Endothelial cell of umbilical vein (primary cell): Measurements from ENCODE around the gene COL6A2. TPM values are rescaled to one million over a fixed set of nuclear protein-coding genes. Genes with fewer than 3 reads are reported as not detected.

Experiments
- BruUV-seq: library from RNA; stranded (reverse); fragments of 400-500 nt; replicated peaks from 2 replicates; lab custom pipeline; 2021; lab: Mats Ljungman, UMichigan
- CTCF ChIA-PET: fragments of 300-600, 350-600 bp; sonication (Branson Sonifier 250); formaldehyde crosslinking; loops from one replicate; lab custom pipeline; 2021; ENCODE audit warnings: antibody characterized with exemption, inconsistent platforms; lab: Charles Lee
- POLR2A ChIA-PET: fragments of 300-600, 350-600 bp; sonication (Branson Sonifier 250); formaldehyde crosslinking; loops from one replicate; lab custom pipeline; 2021; ENCODE audit warnings: antibody characterized with exemption, inconsistent platforms; lab: Charles Lee
- DNase-seq: peaks from one replicate; pipeline ENCODE4 v3.0.0-alpha.2; 2011; ENCODE audit warnings: low read depth, low spot score
- FAIRE-seq: peaks from 2 replicates; lab custom pipeline; 2011; peaks lifted over from hg19 to GRCh38; lab: Jason Lieb, UNC
- H2AFZ ChIP-seq: 2 replicates; pipeline ENCODE4 v1.6.0; 2012; ENCODE audit warnings: low read depth, low read length, control low read depth, inconsistent platforms
- H3K27ac ChIP-seq: 2 replicates; pipeline ENCODE4 v1.5.1; 2011; ENCODE audit warnings: low read depth, mild to moderate bottlenecking, control low read depth, low read length, moderate library complexity; ENCODE audit not compliant: insufficient read depth
- H3K27me3 ChIP-seq, 2 experiments: 2 replicates each; pipeline versions ENCODE4 v1.6.0 to v1.6.1; 2011; ENCODE audit warnings: low read length in 2 of 2, mixed read lengths in 1 of 2; ENCODE audit not compliant: control insufficient read depth in 2 of 2, insufficient read depth in 2 of 2
- H3K36me3 ChIP-seq, 2 experiments: 2 replicates in 1 of 2; 3 replicates in 1 of 2; pipeline ENCODE4 v1.5.1; 2011; ENCODE audit warnings: low read length in 2 of 2, mild to moderate bottlenecking in 1 of 2, moderate library complexity in 1 of 2; ENCODE audit not compliant: control insufficient read depth in 2 of 2, insufficient read depth in 2 of 2; ENCODE audit errors: extremely low read depth in 1 of 2
- H3K4me1 ChIP-seq: 3 replicates; pipeline ENCODE4 v1.5.1; 2011; ENCODE audit warnings: mild to moderate bottlenecking, low read length; ENCODE audit not compliant: control insufficient read depth, insufficient read depth; ENCODE audit errors: extremely low read depth
- H3K4me2 ChIP-seq: 2 replicates; pipeline ENCODE4 v1.6.1; 2011; ENCODE audit warnings: low read length, control low read depth, mixed read lengths; ENCODE audit not compliant: insufficient read depth
- H3K4me3 ChIP-seq, 3 experiments: fragments of 200-600 bp in 1 of 3; sonication (generic), shearing (Covaris generic) in 1 of 3; replicated peaks in 1 of 3; 2 replicates each; pipeline ENCODE4 v1.5.1; 2011 to 2016; ENCODE audit warnings: control low read depth in 3 of 3, low read length in 3 of 3, mild to moderate bottlenecking in 2 of 3, inconsistent platforms in 1 of 3, low read depth in 1 of 3, moderate library complexity in 1 of 3; ENCODE audit not compliant: insufficient read depth in 1 of 3
- H3K79me2 ChIP-seq: 2 replicates; pipeline ENCODE4 v1.6.0; 2012; ENCODE audit warnings: low read length, inconsistent platforms; ENCODE audit not compliant: control insufficient read depth, insufficient read depth
- H3K9ac ChIP-seq: replicated peaks from 2 replicates; pipeline ENCODE3; 2011; ENCODE audit warnings: low read length, control low read depth; ENCODE audit not compliant: insufficient read depth; ENCODE audit errors: extremely low read depth
- H3K9me1 ChIP-seq: replicated peaks from 3 replicates; pipeline ENCODE4 v1.6.0; 2011; ENCODE audit warnings: mild to moderate bottlenecking, low read length; ENCODE audit not compliant: control insufficient read depth, insufficient read depth; ENCODE audit errors: extremely low read depth
- H3K9me3 ChIP-seq: replicated peaks from 2 replicates; pipeline ENCODE4 v1.5.1; 2012; ENCODE audit warnings: low read length, inconsistent platforms; ENCODE audit not compliant: control insufficient read depth, insufficient read depth
- H4K20me1 ChIP-seq: replicated peaks from 2 replicates; pipeline ENCODE3; 2011; ENCODE audit warnings: mild to moderate bottlenecking, low read length; ENCODE audit not compliant: control insufficient read depth, insufficient read depth; ENCODE audit errors: extremely low read depth
- EZH2 ChIP-seq: IDR thresholded peaks from 2 replicates; pipeline ENCODE4 v1.6.1; 2012; ENCODE audit warnings: borderline replicate concordance, low read depth, mild to moderate bottlenecking, moderate library complexity, low read length, inconsistent platforms; ENCODE audit not compliant: severe bottlenecking
- FOS ChIP-seq: IDR thresholded peaks from 2 replicates; pipeline ENCODE4 v1.6.1; 2011; ENCODE audit warnings: mild to moderate bottlenecking, low read length, moderate library complexity, borderline replicate concordance; ENCODE audit not compliant: insufficient read depth
- GATA2 ChIP-seq: IDR thresholded peaks from 2 replicates; pipeline ENCODE4 v1.7.0; 2011; ENCODE audit warnings: low read depth, mild to moderate bottlenecking, moderate library complexity, mixed read lengths, low read length; ENCODE audit not compliant: insufficient read length, insufficient read depth
- JUN ChIP-seq: IDR thresholded peaks from 2 replicates; pipeline ENCODE4 v1.6.1; 2011; ENCODE audit warnings: borderline replicate concordance, low read depth; ENCODE audit not compliant: insufficient read length, insufficient read depth
- MAX ChIP-seq: IDR thresholded peaks from 2 replicates; pipeline ENCODE4 v1.6.1; 2011; ENCODE audit not compliant: insufficient read depth, insufficient read length
- MYC ChIP-seq: IDR thresholded peaks from one replicate; pipeline ENCODE4 v1.6.1; 2011; ENCODE audit warnings: mild to moderate bottlenecking, low read depth, low read length
- POLR2A ChIP-seq: IDR thresholded peaks from 2 replicates; pipeline ENCODE4 v1.6.1; 2012; ENCODE audit warnings: low read depth, mild to moderate bottlenecking, control low read depth, low read length
- POLR2AphosphoS5 ChIP-seq: IDR thresholded peaks from 2 replicates; pipeline ENCODE4 v1.6.1; 2012; ENCODE audit warnings: low read depth, mild to moderate bottlenecking, control low read depth, low read length, moderate library complexity; ENCODE audit not compliant: insufficient read depth
- dilution Hi-C: fragments of 300-500 bp; cut with MboI; formaldehyde crosslinking; loops from one replicate; pipeline ENCODE4 v1.15.0; 2019; ENCODE audit warnings: low sequenced_read_pairs; ENCODE audit not compliant: extremely low pct_ligation_motif_present
- intact Hi-C: fragments of 100-400 bp; cut with micrococcal nuclease; formaldehyde crosslinking; loops from one replicate; pipeline ENCODE4 v1.10.0; 2022
- polyA plus RNA-seq, 4 experiments: library from polyadenylated mRNA; depleted of rRNA in 3 of 4; stranded (reverse) in 3 of 4; unstranded in 1 of 4; fragments of >200 nt; gene quantifications; 2 replicates each; pipeline versions ENCODE4 v1.2.1 to v1.2.3, GENCODE V29; 2011 to 2012; ENCODE audit warnings: missing spikeins in 1 of 4
- total RNA-seq: library from RNA; stranded (reverse); gene quantifications from 2 replicates; pipeline ENCODE4 v1.2.3, GENCODE V29; 2021
- TF ChIP-seq, protein P1 (sequence below), 2 donors: IDR thresholded peaks; 1 replicate in 1 of 2; 2 replicates in 1 of 2; pipeline ENCODE4 v1.5.1; 2011; ENCODE audit warnings: low read length in 2 of 2, mild to moderate bottlenecking in 2 of 2, moderate library complexity in 2 of 2, control low read depth in 1 of 2, inconsistent platforms in 1 of 2, low read depth in 1 of 2; ENCODE audit not compliant: insufficient read depth in 1 of 2; ENCODE audit errors: extremely low read depth in 1 of 2

COL6A2 gene
- total and polyA plus RNA-seq, 2 donors (not counting 3 experiments of a cell fraction or from before 2014, with no cell fraction given), result 3.4 to 6.1 TPM

- TF ChIP-seq FOS (no peak), POLR2AphosphoS5 (no peak), POLR2A (no peak), EZH2 (no peak), MAX (no peak), MYC (no peak), JUN (no peak), GATA2 (no peak)
- TF ChIP-seq, protein P1, sequence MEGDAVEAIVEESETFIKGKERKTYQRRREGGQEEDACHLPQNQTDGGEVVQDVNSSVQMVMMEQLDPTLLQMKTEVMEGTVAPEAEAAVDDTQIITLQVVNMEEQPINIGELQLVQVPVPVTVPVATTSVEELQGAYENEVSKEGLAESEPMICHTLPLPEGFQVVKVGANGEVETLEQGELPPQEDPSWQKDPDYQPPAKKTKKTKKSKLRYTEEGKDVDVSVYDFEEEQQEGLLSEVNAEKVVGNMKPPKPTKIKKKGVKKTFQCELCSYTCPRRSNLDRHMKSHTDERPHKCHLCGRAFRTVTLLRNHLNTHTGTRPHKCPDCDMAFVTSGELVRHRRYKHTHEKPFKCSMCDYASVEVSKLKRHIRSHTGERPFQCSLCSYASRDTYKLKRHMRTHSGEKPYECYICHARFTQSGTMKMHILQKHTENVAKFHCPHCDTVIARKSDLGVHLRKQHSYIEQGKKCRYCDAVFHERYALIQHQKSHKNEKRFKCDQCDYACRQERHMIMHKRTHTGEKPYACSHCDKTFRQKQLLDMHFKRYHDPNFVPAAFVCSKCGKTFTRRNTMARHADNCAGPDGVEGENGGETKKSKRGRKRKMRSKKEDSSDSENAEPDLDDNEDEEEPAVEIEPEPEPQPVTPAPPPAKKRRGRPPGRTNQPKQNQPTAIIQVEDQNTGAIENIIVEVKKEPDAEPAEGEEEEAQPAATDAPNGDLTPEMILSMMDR (IDR thresholded peaks at IDR 0.05; ENCODE audit: extremely low read depth in 1 of 2, insufficient read depth in 1 of 2, low read depth in 1 of 2, low read length in 2 of 2), result no peak
- ChIA-PET POLR2A (interaction anchor here (0.5 kb wide), 1 partner anchor 27 kb away, joined by 6 read pairs; no protein-coding TSS in a partner anchor), CTCF (interaction anchor here (1.7 kb wide), 1 partner anchor 127 kb away, joined by 4 read pairs; no protein-coding TSS in a partner anchor)
- H3K4me2 ChIP-seq, result no peak overlapping the region
- no peaks in the 10 kb centered on the region for H3K4me1 ChIP-seq
- no TSS peak for BruUV-seq
- H3K9ac ChIP-seq, result no peak overlapping the region
- H3K79me2 ChIP-seq, result no peaks in the 10 kb centered on the region
- no peaks in the 10 kb centered on the region for H3K9me3 ChIP-seq
- H2AFZ ChIP-seq, result no peak overlapping the region
- H3K9me1 ChIP-seq, result no peaks in the 10 kb centered on the region
- no peak overlapping the region for H3K27ac ChIP-seq
- no peaks in the 10 kb centered on the region for H3K36me3 ChIP-seq
- peaks cover 23 to 46% of the 10 kb centered on the region in 2 experiments for H3K27me3 ChIP-seq
- H3K4me3 ChIP-seq, result no peak overlapping the region
- DNase-seq (no peak), FAIRE-seq (no peak)
- dilution Hi-C loops (no loop called here), intact Hi-C loops (no loop called here)
- no peaks in the 10 kb centered on the region for H4K20me1 ChIP-seq
Measured at GRCh38 chr21:46100020-46100419, 2.1 kb downstream of the COL6A2 start.
